GM18951 (cell line): ENCODE results near the gene C9orf40.

Experiments used
- POLR2A ChIP-seq: IDR thresholded peaks from 4 replicates; pipeline ENCODE4 v1.6.1; 2011; ENCODE audit warnings: mild to moderate bottlenecking; ENCODE audit not compliant: insufficient read length, insufficient read depth; ENCODE audit errors: extremely low read depth
- in situ Hi-C: fragments of 300-500 bp; cut with MboI; formaldehyde crosslinking; loops from one replicate; pipeline ENCODE4 v1.12.0; 2022; ENCODE audit warnings: low sequenced_read_pairs, mixed read lengths, inconsistent platforms; ENCODE audit not compliant: unreplicated experiment

The C9orf40 gene

GRCh38 chr9:74958587-74958986 lies 5.9 kb upstream of the C9orf40 start:
- in situ Hi-C loops, result no loop called here
- no peak for TF ChIP-seq POLR2A

GRCh38 chr9:74953235-74953751 lies 581 bp upstream of the C9orf40 start:
- in situ Hi-C loops, result no loop called here
- TF ChIP-seq POLR2A, result no peak

GRCh38 chr9:74951725-74952151 lies 974 bp downstream of the C9orf40 start:
- in situ Hi-C loops, result no loop called here
- TF ChIP-seq POLR2A, result no peak

GRCh38 chr9:74951107-74951720 lies 1.5 kb downstream of the C9orf40 start:
- in situ Hi-C loops, result no loop called here

GRCh38 chr9:74949859-74950855 lies 2.6 kb downstream of the C9orf40 start:
- no peak for TF ChIP-seq POLR2A
- in situ Hi-C loops, result no loop called here

More at GRCh38 chr9:74951107-74951720, 1.5 kb downstream of the C9orf40 start:
- TF ChIP-seq POLR2A, result no peak

GRCh38 chr9:74948937-74949336 lies 3.8 kb downstream of the C9orf40 start:
- in situ Hi-C loops, result no loop called here
- TF ChIP-seq POLR2A, result no peak

- in situ Hi-C loops, result no loop called here
- no peak for TF ChIP-seq POLR2A
These were observed 6.0 kb downstream of the C9orf40 start for GRCh38 chr9:74946686-74947085.

GRCh38 chr9:74942801-74943200 lies 9.9 kb downstream of the C9orf40 start:
- in situ Hi-C loops, result no loop called here
- no peak for TF ChIP-seq POLR2A

- in situ Hi-C loops, result no loop called here
- TF ChIP-seq POLR2A, result no peak
These were observed 12.1 kb downstream of the C9orf40 start for GRCh38 chr9:74940600-74940999.

- TF ChIP-seq POLR2A, result no peak
These were observed 17.7 kb downstream of the C9orf40 start for GRCh38 chr9:74935008-74935407.

GRCh38 chr9:74921737-74922136 lies 31.0 kb downstream of the C9orf40 start:
- in situ Hi-C loops, result no loop called here
- TF ChIP-seq POLR2A, result no peak

More at GRCh38 chr9:74935008-74935407, 17.7 kb downstream of the C9orf40 start:
- in situ Hi-C loops, result no loop called here

GRCh38 chr9:74920944-74921626 lies 31.6 kb downstream of the C9orf40 start:
- in situ Hi-C loops, result no loop called here
- TF ChIP-seq POLR2A, result no peak

GRCh38 chr9:74910036-74910435 lies 42.7 kb downstream of the C9orf40 start:
- no peak for TF ChIP-seq POLR2A
- in situ Hi-C loops, result no loop called here
